Pancreas (tissue), 10 donors: ENCODE measurements around the gene SHANK3. TPM values are rescaled to one million over a fixed set of nuclear protein-coding genes. Genes with fewer than 3 reads are reported as not detected.

Experiments
- ATAC-seq, 4 donors: fragments of 200-7000 bp; cut with Tn5 transposase; one replicate each; pipeline versions ENCODE4 v1.8.0 to v1.9.1; 2020; ENCODE audit warnings: mild to moderate bottlenecking in 4 of 4, moderate library complexity in 4 of 4
- DNase-seq, 6 donors: peaks; one replicate each; pipeline ENCODE4 v3.0.0-alpha.2; 2020
- FAIRE-seq: peaks from 2 replicates; lab custom pipeline; 2012; peaks lifted over from hg19 to GRCh38; lab: Jason Lieb, UNC
- H3K27ac ChIP-seq, 4 donors: fragments of 200-600 bp; sonication (generic); 1 replicate in 3 of 4; 2 replicates in 1 of 4; pipeline versions ENCODE4 v1.5.0 to v1.8.0; 2020
- H3K27me3 ChIP-seq, 4 donors: fragments of 200-600 bp; one replicate each; pipeline ENCODE4 v1.8.0; 2021
- H3K36me3 ChIP-seq, 3 donors: fragments of 200-600 bp; sonication (generic) in 1 of 3; one replicate each; pipeline versions ENCODE4 v1.5.0 to v1.8.0; 2020 to 2021
- H3K4me1 ChIP-seq, 3 donors: fragments of 200-600 bp; one replicate each; pipeline ENCODE4 v1.8.0; 2021
- H3K4me3 ChIP-seq, 4 donors: fragments of 200-600 bp; sonication (generic) in 2 of 4; one replicate each; pipeline versions ENCODE4 v1.5.0 to v1.8.0; 2020 to 2021
- H3K9me3 ChIP-seq, 4 donors: fragments of 200-600 bp; one replicate each; pipeline ENCODE4 v1.8.0; 2021
- WGBS, 2 donors: extraction: QIAGEN DNeasy Blood & Tissue Kit; methylation state at CpG; one replicate each; pipeline ENCODE4 v1.1.7; 2013; 5-methylcytosine and 5-hydroxymethylcytosine counted together
- intact Hi-C, 3 donors: fragments of 100-400 bp; cut with DNase I; formaldehyde crosslinking; loops; one replicate each; pipeline versions ENCODE4 v1.11.1 to v1.14.2; 2022
- polyA plus RNA-seq, 2 donors: library from polyadenylated mRNA; stranded (reverse); fragments of 200-250 nt; gene quantifications; one replicate each; pipeline ENCODE4 v1.2.3, GENCODE V29; 2013
- total RNA-seq, 6 donors: library from RNA; stranded (reverse); fragmentation: NEBNext Ultra II Directional in 4 of 6; extraction: Animal tissue kit (Norgen Biotek cat#: 25700) in 4 of 6; gene quantifications; one replicate each; pipeline versions ENCODE4 v1.2.1 to v1.2.4, GENCODE V29; 2021 to 2023
- TF ChIP-seq, protein P1 (sequence below), 4 donors: fragments of 200-600 bp; sonication (generic) in 3 of 4; IDR thresholded peaks; one replicate each; pipeline versions ENCODE4 v1.5.0 to v1.8.0; 2021; ENCODE audit warnings: antibody characterized with exemption in 4 of 4
- donor health status: healthy with polysubstance abuse.
- donor health status: DM: no; HTN: no; CAD: no; lungs with moderate emphysema.
- donor health status: DM: no; HTN: no; CAD: no.
- donor health status: control.
- donor health status: control.
- donor health status: Bipolar disorder and iron deficiency.
- donor health status: DM: yes; HTN: yes; CAD: no.
- donor health status: DM: no; HTN: no; CAD: no.
- donor health status: DM: no; HTN: no; CAD: no.
- donor health status: DM: yes; HTN: yes; CAD: no.

SHANK3 gene
- total and polyA plus RNA-seq, 8 donors = 2.7 to 18.9 (median 4.4) TPM

DNA sequence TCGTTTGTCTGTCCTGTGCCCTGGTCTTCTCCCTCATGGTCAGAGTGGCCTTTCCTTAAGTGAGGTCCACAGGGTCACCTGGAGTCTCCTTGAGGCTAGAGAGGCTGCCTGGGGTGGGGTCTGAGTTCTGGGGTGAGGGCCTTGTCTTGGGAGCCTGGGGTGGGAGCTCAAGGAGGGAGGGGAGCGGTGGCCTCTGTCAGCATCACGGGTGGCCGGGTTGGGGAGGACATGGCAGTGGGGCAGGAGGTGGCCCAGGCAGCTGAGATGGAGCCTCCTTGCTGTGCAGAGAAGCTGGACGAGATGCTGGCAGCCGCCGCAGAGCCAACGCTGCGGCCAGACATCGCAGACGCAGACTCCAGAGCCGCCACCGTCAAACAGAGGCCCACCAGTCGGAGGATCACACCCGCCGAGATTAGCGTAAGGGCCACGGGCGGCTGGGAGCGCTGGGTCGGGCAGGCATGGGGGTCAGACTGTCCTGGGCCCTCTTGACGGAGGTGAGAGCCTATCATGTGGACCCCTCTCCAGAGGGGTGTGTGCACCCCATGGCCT is 42.1 kb downstream of the SHANK3 start:
- intact Hi-C loops = no loop called here
- FAIRE-seq (no peak), ATAC-seq (no peak), DNase-seq (peak in 2 of 6 donors; percentile 22 to 58)
- no peaks in the 10 kb centered on the region for H3K36me3 ChIP-seq
- 86 to 92% methylated on average over 22 of the region's 22 CpGs for WGBS, 2 donors
- H3K27ac ChIP-seq = no peak overlapping the region
- TF ChIP-seq, protein P1, sequence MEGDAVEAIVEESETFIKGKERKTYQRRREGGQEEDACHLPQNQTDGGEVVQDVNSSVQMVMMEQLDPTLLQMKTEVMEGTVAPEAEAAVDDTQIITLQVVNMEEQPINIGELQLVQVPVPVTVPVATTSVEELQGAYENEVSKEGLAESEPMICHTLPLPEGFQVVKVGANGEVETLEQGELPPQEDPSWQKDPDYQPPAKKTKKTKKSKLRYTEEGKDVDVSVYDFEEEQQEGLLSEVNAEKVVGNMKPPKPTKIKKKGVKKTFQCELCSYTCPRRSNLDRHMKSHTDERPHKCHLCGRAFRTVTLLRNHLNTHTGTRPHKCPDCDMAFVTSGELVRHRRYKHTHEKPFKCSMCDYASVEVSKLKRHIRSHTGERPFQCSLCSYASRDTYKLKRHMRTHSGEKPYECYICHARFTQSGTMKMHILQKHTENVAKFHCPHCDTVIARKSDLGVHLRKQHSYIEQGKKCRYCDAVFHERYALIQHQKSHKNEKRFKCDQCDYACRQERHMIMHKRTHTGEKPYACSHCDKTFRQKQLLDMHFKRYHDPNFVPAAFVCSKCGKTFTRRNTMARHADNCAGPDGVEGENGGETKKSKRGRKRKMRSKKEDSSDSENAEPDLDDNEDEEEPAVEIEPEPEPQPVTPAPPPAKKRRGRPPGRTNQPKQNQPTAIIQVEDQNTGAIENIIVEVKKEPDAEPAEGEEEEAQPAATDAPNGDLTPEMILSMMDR (IDR thresholded peaks at IDR 0.05) = no peak
- peaks cover 0 to 1% (median 0%) of the 10 kb centered on the region in 4 donors for H3K27me3 ChIP-seq
- no peaks in the 10 kb centered on the region for H3K9me3 ChIP-seq
- H3K4me1 ChIP-seq = peaks cover 0 to 5% (median 0%) of the 10 kb centered on the region in 3 donors
- H3K4me3 ChIP-seq = no peak overlapping the region

DNA sequence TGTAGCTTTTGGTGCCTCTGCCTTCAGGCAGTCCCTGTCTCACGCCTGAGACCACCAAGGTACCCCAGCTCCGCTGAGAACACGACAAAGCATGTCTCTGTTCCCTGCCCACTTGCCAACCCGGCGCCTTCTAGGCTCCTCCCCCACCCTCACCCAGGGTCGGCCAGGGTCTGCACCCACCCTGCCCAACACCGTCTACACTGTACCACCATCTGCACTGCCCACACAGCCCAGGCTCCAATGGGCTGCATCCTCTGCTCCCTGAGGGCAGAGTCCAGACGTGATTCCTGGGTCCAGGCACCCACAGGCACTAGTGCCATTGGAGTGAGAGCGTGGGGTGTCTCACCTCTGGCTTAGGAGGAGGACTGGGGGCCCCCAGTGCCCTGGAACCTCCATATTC is 42.6 kb downstream of the SHANK3 start:
- Histone ChIP-seq H3K4me3 (no peak overlapping the region), H3K36me3 (no peaks in the 10 kb centered on the region), H3K9me3 (no peaks in the 10 kb centered on the region), H3K27me3 (peaks cover 0 to 4% (median 0%) of the 10 kb centered on the region in 4 donors), H3K27ac (no peak overlapping the region), H3K4me1 (peaks cover 0 to 5% (median 0%) of the 10 kb centered on the region in 3 donors)
- intact Hi-C loops = no loop called here
- WGBS, 2 donors = 70 to 86% methylated on average over 9 of the region's 9 CpGs
- ATAC-seq (no peak), FAIRE-seq (no peak), DNase-seq (peak in 1 of 6 donors; percentile 21)
- TF ChIP-seq, protein P1 (IDR thresholded peaks at IDR 0.05) = no peak

DNA sequence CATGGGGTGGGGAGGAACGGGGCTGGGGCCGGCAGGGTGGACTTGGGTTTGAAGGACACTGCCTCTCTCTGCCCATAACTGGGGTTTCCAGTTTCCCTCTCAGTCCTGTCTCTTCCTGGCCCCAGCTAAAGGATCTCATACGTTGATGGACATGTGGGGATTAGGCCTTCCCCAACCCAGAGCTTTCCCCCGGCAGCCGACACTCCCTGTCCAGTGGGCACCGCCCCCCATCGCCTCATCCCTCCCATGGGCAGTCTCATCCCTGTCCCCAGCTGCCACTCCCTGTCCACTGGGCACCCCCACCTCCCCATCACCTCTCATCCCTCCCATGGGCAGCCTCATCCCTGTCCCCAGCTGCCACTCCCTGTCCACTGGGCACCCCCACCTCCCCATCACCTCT is 43.2 kb downstream of the SHANK3 start:
- Histone ChIP-seq H3K27me3 (peaks cover 0 to 4% (median 0%) of the 10 kb centered on the region in 4 donors), H3K9me3 (no peaks in the 10 kb centered on the region), H3K27ac (no peak overlapping the region), H3K4me1 (peaks cover 0 to 5% (median 0%) of the 10 kb centered on the region in 3 donors), H3K4me3 (no peak overlapping the region), H3K36me3 (no peaks in the 10 kb centered on the region)
- DNase-seq = peak in 2 of 6 donors; percentile 17 to 23
- ATAC-seq = no peak
- 75 to 90% methylated on average over 7 of the region's 7 CpGs for WGBS, 2 donors
- FAIRE-seq = no peak
- TF ChIP-seq, protein P1 (IDR thresholded peaks at IDR 0.05) = no peak
- intact Hi-C loops = no loop called here

DNA sequence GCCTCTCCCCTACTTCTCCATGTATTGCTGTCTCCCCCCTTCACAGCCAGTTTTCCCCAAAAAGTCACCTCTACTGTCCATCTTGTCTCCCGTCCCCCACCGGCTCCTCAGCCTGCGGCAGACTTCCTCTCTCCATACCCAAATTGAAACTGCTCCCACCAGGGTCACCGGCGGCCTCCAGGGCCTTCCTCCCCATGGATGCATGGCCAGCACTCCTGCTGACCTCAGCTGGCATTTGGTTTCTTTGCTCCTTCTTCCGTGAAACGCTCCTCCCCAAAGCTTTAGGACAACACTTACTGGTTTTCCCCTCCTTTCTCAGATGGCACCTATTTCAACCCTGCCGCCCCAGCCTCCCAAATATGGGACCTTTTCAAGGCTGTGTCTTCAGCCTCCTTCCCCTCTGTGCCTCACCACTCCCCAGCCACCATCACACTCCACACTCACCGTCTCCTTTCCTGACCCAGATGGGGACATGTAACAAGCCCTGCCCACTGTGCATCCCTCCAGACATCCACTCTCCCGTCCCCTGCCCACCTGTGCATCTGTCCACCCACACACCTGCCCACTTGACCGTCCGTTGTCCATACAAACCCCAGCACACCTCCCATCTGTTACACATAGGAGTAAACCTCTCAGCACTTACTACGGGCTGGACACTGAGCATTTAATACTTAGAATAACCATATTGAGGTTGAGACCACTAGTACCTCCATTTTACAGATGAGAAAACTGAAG is 43.8 kb downstream of the SHANK3 start:
- peaks cover 0 to 4% (median 0%) of the 10 kb centered on the region in 4 donors for H3K27me3 ChIP-seq
- H3K36me3 ChIP-seq = no peaks in the 10 kb centered on the region
- 80 to 90% methylated on average over 13 of the region's 13 CpGs for WGBS, 2 donors
- intact Hi-C loops = no loop called here
- TF ChIP-seq, protein P1 (IDR thresholded peaks at IDR 0.05) = no peak
- peak in 1 of 6 donors; percentile 30 for DNase-seq
- peaks cover 0 to 5% (median 0%) of the 10 kb centered on the region in 3 donors for H3K4me1 ChIP-seq
- no peak for FAIRE-seq
- no peak overlapping the region for H3K27ac ChIP-seq
- no peaks in the 10 kb centered on the region for H3K9me3 ChIP-seq
- ATAC-seq = no peak
- H3K4me3 ChIP-seq = no peak overlapping the region
